Endometrial microvascular endothelial cells (primary cell): ENCODE measurements around the gene PPA1. TPM values are rescaled to one million over a fixed set of nuclear protein-coding genes. Genes with fewer than 3 reads are reported as not detected.
"Not testable (repeated sequence)": the region's sequence is repeated elsewhere in the genome, so short reads cannot be mapped to it uniquely, and the experiment has no call there.

ENCODE experiments used
- in situ Hi-C: cut with HindIII; loops from 2 replicates; pipeline ENCODE4 v1.10.0; 2017; ENCODE audit warnings: low sequenced_read_pairs, low pct_unique_long_range_greater_than_20kb; ENCODE audit errors: inconsistent ontology term
- total RNA-seq: library from RNA; depleted of rRNA; stranded (reverse); fragments of >200 nt; gene quantifications from one replicate; pipeline ENCODE4 v1.2.3, GENCODE V29; 2015; ENCODE audit errors: inconsistent ontology term

Gene PPA1
- total RNA-seq, 1 donor from 2014 or later: 222 TPM

DNA sequence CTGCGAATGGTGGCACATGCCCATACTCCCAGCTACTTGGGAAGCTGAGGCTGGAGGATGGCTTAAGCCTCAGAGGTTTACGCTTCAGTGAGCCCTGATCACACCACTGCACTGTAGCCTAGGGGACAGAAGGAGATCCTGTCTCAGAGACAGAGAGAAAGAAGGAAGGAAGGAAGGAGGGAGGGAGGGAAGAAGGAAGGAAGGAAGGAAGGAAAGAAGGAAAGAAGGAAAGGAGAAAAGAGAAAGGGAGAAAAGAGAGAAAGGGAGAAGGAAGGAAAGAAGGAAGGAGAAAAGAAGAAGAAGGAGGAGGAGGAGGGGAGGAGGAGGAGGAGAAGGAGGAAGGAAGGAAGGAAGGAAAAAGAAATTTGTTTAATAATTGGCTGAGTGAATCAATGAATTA, 49.9 kb downstream of the PPA1 start:
- in situ Hi-C loops: no loop called here

DNA sequence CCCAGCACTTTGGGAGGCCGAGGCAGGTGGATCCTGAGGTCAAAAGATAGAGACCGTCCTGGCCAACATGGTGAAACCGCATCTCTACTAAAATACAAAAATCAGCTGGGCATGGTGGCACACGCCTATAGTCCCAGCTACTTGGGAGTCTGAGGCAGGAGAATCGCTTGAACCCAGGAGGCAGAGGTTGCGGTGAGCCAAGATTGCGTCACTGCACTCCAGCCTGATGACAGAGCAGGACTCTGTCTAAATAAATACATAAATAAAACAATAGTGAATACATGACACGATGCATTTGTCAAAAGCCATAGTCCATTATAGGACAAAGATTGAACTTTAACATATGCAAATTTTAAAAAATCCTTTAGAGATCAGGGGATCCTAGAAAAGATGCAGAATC, 54.0 kb downstream of the PPA1 start:
- in situ Hi-C loops: not testable (repeated sequence)

DNA sequence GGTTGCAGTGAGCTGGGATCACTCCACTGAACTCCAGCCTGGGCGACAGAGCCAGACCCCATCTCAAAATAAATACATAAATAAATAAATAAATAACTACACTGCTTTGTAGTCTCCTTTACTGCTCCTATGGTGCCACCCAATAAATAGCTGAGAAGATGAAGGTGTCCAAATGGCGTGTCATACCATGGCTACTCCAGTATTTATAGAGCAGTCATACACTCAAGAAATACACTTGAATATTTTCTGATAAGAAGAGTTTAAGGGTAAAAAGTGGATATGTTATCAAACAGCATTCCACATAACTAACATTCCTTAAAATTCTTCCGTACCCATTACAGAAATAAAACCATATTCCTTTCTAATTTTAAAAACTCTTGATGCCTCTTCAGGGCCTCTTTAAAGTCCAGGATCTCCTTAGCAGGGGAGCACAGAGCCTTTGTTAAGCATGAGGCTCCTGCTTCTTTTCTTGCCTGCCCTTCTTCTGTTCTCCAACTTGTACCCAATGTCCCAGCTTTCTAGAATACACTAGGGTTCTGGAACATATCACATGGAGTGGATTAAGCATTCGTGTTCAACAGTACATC, 55.0 kb downstream of the PPA1 start:
- in situ Hi-C loops: no loop called here

DNA sequence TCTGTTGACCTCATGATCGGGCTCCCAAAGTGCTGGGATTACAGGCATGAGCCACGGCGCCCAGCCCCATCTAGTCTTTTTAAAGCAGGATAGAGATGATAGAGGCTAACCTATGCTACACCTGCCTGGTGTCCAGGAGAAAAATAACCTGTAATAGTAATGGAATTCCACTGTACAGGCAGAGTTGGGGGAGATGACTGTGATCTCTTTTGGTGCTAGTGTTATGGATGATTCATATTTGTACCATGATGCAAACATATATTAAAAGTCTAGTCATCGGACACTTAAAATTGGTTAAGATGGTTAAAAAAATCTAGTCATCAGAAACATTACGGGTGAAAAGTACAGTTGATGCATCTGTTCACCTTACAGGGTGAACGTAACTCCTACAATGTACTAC, 56.8 kb downstream of the PPA1 start:
- in situ Hi-C loops: no loop called here

DNA sequence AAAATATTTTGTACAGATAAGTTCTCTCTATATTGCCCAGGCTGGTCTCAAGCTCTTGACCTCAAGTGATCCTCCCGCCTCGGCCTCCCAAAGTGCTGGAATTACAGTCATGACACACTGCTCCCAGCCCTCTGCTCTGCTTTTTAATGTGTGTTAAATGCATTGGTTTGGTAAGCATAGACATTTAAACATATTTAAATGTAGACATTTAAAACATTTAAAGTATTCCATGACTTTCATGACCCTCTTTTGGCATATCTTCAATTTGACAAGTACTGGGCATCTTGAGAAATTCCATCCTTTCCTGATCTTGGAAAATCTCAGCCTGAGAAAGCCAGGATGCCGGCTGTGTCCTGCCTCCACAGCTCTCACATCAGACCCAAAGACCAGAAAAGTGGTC, 57.7 kb downstream of the PPA1 start:
- in situ Hi-C loops: no loop called here

DNA sequence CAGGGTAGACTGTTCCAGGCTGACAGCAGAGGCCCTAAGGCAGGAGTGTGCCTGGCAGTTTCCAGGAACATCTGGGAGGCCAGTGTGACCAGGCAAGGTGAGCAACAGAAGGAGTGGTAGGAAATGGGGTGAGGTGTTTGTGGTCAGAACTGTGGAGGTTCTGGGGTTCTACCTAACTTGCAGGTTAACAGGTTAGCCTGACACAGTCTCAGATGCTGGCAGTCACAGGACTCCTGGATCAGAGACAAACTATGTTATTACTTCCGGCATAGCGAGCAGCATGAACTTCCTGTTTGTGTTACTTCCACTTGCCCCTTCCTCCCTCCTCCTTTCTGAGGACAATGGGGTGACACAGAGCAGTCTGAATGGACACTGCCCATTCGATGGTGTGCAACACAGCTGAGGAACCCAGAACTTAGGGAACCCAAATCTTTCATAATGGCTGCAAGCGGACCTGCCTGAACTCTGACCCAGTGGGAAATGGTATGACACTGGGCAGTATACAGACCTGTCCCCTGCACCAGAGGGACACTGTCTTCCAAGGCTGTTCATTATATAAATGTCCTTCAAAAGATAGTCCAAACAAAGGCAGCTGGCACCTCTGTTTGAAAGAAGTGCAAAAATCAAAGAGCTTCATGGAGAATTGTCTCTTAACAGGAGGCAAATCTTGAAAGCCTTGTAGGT, 59.0 kb downstream of the PPA1 start:
- in situ Hi-C loops: no loop called here

DNA sequence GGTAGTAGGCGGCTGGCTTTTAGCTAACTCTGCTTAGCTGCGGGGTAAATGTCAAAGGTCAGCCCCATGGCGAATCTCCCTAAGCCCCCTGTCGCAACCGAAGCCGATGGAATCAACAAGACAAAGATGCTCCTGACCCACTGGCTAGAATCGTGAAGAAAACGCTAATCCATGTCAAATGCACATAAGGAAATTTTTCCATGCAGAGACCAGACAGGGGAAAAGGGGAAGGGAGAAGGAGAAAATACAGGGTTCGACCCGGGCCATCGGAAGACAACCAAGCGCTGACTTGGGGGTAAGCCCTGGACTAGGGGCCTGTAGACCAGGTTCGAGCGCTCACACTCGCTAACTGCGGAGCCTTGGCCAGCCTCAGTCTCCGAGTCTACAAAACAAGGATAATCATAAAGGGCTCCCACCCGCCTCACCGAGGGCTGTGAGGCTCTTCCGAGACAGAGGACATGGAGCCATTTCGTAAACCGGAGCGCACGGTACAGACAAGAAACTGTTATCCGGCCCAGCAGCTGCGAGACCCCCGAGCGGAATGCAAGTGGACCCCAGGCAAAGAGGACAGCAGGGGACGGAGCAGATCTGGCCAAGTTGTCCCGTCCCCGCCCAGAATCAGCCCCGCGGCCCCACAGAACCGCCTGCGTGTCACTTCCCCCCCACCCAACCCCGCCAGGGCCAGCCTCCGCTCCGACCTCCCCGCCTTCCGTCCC, 63.4 kb downstream of the PPA1 start:
- in situ Hi-C loops: no loop called here

DNA sequence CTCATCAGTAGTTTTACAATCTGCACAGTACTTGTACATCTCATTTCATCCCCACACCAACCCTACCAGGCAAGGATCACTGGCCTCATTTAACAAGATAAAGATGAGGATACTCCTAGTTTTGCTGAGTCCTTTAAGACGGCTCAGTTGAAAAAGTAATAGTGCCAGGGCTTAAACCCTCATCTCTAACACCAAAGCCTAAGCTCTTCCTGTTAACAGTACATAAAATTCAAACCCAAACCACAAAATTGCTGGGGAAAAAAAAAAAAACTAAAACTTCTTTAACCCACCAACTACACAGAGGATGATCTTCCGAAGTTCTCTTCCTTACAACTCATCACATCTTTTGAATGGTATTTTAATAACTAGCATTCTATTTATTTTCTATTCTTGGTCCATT, 64.2 kb downstream of the PPA1 start:
- in situ Hi-C loops: no loop called here

DNA sequence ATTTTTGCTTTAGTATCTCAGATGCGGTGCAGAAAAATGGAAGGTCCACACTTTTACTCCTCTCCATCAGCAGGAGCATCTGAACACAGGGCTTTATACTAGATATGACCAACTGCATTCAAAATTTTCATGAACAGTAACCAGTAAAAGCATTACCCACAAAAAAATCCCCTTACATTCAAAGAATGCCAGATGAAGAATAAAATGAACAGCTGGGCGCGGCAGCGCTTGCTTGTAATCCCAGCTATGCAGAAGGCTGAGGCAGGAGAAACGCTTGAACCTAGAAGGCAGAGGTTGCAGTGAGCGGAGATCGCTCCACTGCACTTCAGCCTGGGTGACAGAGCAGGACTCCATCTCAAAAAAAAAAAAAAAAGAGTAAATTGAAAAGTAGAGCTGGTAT, 66.0 kb downstream of the PPA1 start:
- in situ Hi-C loops: no loop called here

DNA sequence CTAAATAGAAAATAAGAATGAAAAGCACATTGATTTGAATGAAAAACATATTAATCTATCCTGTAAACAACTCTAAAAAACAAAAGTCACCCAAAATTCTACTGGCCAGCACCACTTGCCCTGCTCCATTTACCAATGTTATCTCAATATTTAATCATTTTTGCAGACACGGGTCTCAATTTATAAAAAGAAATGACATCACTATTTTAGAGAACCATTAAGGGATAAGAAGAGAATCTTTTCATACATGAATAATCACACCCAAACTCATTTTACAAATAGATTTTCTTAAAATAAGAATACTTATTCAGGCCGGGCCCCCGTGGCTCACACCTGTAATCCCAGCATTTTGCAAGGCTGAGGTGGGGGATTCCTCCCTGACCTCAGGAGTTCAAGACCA, 66.8 kb downstream of the PPA1 start:
- in situ Hi-C loops: no loop called here

DNA sequence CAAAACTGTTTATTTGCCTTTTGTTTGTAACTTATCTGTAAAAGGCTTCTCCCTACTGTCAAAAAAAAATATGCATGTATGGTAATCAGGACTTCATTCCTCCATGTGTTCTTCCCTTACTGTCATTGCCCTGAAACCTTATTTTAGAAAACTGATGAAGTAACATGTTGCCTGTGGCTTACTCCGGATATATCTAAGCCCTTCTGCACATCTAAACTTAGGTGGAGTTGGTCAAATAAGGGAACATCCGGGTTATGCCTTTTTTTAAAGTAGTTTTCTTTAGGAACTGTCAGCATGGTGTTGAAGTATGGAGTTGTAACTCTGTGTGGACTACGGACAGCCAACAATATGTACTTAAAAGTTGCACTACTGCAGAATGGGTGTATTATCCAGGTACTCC, 69.1 kb downstream of the PPA1 start:
- in situ Hi-C loops: no loop called here

DNA sequence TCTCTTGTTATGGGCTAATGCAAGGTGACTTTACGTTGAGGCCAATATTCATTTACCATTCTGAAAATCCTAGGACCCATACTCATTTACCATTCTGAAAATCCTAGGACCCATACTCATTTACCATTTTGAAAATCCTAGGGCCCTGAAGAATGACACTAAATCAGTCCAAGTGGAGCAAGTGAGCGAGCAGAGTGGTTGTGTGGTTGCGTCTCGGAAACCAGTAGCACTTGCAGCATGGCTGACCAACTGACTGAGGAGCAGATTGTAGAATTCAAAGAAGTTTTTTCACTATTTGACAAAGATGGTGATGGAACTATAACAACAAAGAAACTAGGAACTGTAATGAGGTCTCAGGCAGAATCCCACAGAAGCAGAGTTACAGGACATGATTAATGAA, 69.8 kb downstream of the PPA1 start:
- in situ Hi-C loops: no loop called here

DNA sequence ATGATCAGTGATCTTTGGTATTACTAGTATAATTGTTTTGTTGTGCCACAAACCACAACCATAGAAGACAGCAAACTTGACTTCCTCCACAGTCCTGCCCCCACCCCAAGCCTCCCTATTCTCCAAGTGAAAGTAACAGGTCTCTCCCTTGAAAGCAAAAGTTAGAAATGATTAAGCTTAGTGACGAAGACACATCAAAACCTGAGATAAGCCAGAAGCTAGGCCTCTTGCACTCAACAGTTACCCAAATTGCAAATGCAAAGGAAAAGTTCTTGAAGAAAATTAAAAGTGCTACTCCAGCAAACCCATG, 70.4 kb downstream of the PPA1 start:
- in situ Hi-C loops: no loop called here

DNA sequence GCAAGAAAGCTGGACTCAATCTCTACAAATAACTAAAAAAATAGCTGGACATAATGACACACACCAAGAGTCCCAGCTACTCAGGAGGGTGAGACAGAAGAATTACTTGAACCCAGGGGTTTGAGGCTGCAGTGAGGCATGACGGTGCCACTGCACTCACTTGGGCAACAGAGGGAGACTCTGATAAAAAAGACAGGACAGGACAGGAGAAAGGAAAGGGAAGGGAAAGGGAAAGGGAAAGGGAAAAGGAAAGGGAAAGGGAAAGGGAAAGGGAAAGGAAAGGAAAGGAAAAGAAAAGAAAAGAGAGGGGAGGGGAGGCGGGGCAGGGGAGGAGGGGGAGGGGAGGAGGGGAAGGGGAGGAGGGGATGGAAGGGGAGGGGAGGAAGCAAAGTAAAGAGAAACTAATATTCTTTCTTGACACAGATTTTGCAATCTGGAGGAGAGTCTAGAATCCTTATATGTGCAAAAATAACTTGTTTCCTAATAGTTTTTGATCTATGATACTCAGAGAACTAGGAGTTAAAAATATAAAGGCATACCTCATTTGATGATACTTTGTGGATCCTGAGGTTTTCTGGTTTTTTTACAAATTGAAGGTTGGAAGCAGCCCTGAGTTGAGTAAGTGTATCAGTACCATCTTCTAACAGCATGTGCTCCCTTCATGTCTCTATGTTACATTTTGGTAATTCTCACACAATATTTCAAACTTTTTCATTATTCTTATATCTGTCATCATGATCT, 70.9 kb downstream of the PPA1 start:
- in situ Hi-C loops: no loop called here

DNA sequence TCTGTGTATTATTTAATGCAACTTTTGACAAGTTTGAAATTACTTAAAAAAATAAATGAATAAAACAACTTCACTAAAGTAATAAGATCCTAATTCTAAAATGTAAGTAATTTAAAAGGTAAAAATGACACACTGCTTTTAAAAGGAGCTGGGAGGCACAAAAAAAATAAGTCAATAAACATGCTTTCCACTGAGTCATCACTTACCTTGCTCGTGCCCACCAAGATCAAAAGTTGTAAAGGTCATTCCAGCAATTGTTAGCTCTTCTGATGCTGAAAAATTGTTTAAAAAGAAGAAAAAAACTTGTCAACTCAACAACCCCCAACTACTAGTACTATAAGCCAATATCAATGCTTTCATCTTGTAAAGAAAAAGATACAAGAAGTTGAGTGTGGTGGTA, 72.4 kb downstream of the PPA1 start:
- in situ Hi-C loops: no loop called here

DNA sequence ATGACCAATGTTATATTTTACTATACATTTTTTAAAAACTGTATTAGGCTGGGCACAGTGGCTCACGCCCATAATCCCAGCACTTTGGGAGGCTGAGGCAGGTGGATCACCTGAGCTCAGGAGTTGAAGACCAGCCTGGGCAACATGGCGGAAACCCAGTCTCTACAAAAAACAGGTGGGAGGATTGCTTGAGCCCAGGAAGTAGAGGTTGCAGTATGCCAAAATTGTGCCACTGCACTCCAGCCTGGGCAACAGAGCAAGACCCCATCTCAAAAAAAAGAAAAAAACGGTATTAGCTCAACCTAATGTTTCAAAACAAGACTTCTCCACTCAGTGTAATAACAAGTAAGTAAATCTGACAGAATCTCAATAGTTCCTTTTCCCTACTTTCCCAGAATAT, 73.9 kb downstream of the PPA1 start:
- in situ Hi-C loops: not testable (repeated sequence)

DNA sequence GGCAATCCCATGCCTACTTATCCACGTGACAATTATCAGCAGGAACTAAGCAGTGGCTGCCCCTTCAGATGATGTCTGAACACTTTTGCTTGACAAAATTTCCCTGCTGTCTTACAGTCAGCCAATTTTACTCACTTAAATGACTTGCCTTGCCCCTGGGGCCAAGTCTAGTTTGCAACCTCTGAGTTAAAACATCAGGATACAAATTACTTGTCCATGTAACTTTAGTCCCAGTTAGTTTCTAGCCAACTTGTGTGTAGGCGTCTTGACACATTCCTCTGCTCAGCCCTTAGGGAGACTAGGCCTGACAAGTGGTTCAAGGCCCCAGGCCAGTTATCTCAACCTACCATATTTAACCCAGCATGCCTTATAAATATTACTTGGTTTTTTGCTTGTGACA, 75.1 kb downstream of the PPA1 start:
- in situ Hi-C loops: no loop called here

DNA sequence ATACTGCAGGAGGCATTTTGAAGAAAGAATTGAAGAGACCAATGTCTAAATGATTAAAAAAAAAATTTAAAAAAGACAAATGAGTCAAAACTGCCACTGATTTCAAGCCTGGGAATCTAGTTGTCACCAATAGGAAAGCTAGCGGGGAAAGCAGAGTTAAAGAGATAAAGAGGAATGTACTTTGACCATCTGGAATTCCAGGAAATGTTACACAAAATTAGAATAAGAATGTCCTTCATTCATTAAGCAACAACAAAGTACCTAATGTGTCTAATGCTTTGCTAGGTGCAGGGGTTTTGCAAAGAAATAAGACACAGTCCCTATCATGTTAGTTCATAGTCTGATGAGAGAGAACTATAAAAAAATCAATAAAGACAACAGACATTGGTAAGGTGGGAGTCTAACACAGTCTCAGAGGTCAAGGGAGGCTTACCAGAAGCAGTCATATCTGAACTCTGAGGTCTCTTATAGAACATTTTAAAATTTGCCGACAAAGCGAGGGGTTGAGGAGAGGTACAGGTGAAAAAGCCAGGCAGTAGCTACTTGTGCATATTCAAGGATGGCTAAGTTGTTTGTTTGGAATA, 77.9 kb downstream of the PPA1 start:
- in situ Hi-C loops: no loop called here
